Esophagus muscularis mucosa (tissue), 4 donors: ENCODE measurements around the gene BCAS2. TPM values are rescaled to one million over a fixed set of nuclear protein-coding genes. Genes with fewer than 3 reads are reported as not detected.

Experiments used
- DNase-seq: peaks from one replicate; pipeline ENCODE4 v3.0.0-alpha.2; 2017; ENCODE audit errors: extremely low spot score
- H3K27ac ChIP-seq, 4 donors: fragments of 200-600 bp; sonication (generic); replicated peaks in 1 of 4; 1 replicate in 3 of 4; 2 replicates in 1 of 4; pipeline ENCODE4 v1.5.1; 2016 to 2019; ENCODE audit warnings: mild to moderate bottlenecking in 1 of 4
- H3K27me3 ChIP-seq, 4 donors: fragments of 200-600 bp; sonication (generic); one replicate each; pipeline versions ENCODE4 v1.5.1 to v1.6.0; 2016 to 2019
- H3K36me3 ChIP-seq, 4 donors: fragments of 200-600 bp; sonication (generic); one replicate each; pipeline ENCODE4 v1.5.1; 2016 to 2019
- H3K4me1 ChIP-seq, 4 donors: fragments of 200-600 bp; sonication (generic); one replicate each; pipeline ENCODE4 v1.5.1; 2016 to 2019
- H3K4me3 ChIP-seq, 4 donors: fragments of 200-600 bp; sonication (generic); 1 replicate in 2 of 4; 2 replicates in 2 of 4; pipeline ENCODE4 v1.5.1; 2016 to 2019; ENCODE audit warnings: mild to moderate bottlenecking in 4 of 4, moderate library complexity in 1 of 4
- H3K9me3 ChIP-seq, 4 donors: fragments of 200-600 bp; sonication (generic); 1 replicate in 3 of 4; 2 replicates in 1 of 4; pipeline ENCODE4 v1.5.1; 2016 to 2019
- EP300 ChIP-seq: sonication (generic); formaldehyde crosslinking; IDR thresholded peaks from one replicate; pipeline ENCODE4 v1.6.1; 2017; ENCODE audit warnings: antibody characterized with exemption
- POLR2A ChIP-seq: fragments of 450-650 bp; IDR thresholded peaks from one replicate; pipeline ENCODE4 v1.6.1; 2017; ENCODE audit warnings: antibody characterized with exemption, moderate library complexity, mild to moderate bottlenecking, low read depth
- POLR2AphosphoS5 ChIP-seq, 2 donors: sonication (generic); formaldehyde crosslinking; IDR thresholded peaks; one replicate each; pipeline ENCODE4 v1.6.1; 2017; ENCODE audit warnings: antibody characterized with exemption in 2 of 2
- WGBS: methylation state at CpG from one replicate; pipeline ENCODE4 v1.1.5; 2018; 5-methylcytosine and 5-hydroxymethylcytosine counted together
- intact Hi-C: fragments of 100-400 bp; cut with DNase I; formaldehyde crosslinking; loops from one replicate; pipeline ENCODE4 v1.15.1; 2023
- total RNA-seq, 4 donors: library from RNA; depleted of rRNA; stranded (reverse); fragments of >200 nt; gene quantifications; one replicate each; pipeline versions ENCODE4 v1.1.0 to v1.2.1, GENCODE V29; 2016
- TF ChIP-seq, protein P1 (sequence below), 3 experiments: fragments of 200-600 bp in 2 of 3; fragments of 450-650 bp in 1 of 3; sonication (generic) in 2 of 3; IDR thresholded peaks; one replicate each; pipeline ENCODE4 v1.5.1; 2017 to 2019; ENCODE audit warnings: antibody characterized with exemption in 3 of 3, mild to moderate bottlenecking in 2 of 3, moderate library complexity in 1 of 3

The BCAS2 gene
- total RNA-seq, 4 donors from 2014 or later, result 25.9 to 44.0 (median 34.1) TPM

DNA sequence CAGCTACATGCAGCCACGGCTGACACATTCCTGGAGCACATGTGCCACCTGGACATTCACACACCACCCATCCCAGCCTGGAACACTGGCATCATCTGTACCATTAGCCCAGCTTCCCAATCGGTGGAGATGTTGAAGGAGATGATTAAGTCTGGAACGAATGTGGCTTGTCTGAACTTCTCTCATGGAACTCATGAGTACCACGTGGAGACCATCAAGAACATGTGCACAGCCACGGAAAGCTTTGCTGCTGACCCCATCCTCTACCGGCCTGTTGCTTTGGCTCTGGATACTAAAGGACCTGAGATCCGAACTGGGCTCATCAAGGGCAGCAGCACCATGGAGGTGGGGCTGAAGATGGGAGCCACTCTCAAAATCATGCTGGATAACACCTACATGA is 45.4 kb downstream of the BCAS2 start:
- Histone ChIP-seq H3K27me3 (no peaks in the 10 kb centered on the region), H3K4me3 (no peak overlapping the region), H3K27ac (no peak overlapping the region), H3K4me1 (no peaks in the 10 kb centered on the region), H3K9me3 (no peaks in the 10 kb centered on the region), H3K36me3 (no peaks in the 10 kb centered on the region)
- no peak for DNase-seq
- 93% methylated on average over 6 of the region's 7 CpGs for WGBS
- intact Hi-C loops, result no loop called here
- TF ChIP-seq EP300, result no peak

DNA sequence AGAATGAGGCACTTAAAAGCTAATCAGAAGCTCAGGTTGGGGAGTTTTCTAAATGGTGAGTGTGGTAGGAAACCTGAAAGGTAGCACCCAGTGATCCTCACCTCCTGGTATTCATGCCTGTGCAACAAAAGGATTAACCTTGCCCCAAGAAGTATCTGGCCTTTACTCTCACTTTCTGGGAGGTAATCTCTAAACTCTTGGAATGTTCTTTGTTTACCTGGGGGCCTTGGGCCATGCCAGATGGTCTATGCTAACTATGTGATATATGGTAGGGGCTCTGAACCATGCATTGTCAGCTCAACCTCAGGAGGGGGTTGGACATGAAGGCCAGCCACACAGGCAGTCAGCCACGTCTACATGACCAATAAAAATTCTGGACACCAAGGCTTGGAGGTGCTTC is 46.0 kb downstream of the BCAS2 start:
- intact Hi-C loops, result no loop called here

DNA sequence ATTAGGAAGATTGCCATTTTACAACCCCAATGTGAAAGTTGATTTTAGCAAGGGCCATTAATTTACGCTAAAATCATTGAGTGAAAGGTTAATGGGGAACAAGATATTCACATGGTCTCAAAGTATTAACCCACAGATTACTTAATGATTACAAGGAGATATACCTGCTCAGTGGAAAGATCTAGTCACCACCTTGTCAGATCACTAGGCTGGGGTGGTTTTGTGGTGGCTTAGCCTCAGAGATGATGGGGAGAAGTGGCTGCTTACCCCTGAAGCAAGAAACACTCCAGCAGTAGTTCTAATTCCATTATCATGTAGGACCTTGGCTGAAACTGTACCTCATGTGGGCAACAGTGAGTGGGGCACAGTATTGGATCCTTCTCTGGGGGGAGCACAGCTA is 50.3 kb downstream of the BCAS2 start:
- intact Hi-C loops, result no loop called here
- Histone ChIP-seq H3K27me3 (no peaks in the 10 kb centered on the region), H3K36me3 (no peaks in the 10 kb centered on the region), H3K9me3 (no peaks in the 10 kb centered on the region), H3K4me3 (no peak overlapping the region), H3K27ac (no peak overlapping the region), H3K4me1 (no peaks in the 10 kb centered on the region)
- WGBS, result 50% methylated on average over 1 of the region's 1 CpG
- DNase-seq, result no peak
- TF ChIP-seq, protein P1, sequence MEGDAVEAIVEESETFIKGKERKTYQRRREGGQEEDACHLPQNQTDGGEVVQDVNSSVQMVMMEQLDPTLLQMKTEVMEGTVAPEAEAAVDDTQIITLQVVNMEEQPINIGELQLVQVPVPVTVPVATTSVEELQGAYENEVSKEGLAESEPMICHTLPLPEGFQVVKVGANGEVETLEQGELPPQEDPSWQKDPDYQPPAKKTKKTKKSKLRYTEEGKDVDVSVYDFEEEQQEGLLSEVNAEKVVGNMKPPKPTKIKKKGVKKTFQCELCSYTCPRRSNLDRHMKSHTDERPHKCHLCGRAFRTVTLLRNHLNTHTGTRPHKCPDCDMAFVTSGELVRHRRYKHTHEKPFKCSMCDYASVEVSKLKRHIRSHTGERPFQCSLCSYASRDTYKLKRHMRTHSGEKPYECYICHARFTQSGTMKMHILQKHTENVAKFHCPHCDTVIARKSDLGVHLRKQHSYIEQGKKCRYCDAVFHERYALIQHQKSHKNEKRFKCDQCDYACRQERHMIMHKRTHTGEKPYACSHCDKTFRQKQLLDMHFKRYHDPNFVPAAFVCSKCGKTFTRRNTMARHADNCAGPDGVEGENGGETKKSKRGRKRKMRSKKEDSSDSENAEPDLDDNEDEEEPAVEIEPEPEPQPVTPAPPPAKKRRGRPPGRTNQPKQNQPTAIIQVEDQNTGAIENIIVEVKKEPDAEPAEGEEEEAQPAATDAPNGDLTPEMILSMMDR (IDR thresholded peaks at IDR 0.05), result no peak
- TF ChIP-seq EP300 (no peak), POLR2AphosphoS5 (IDR thresholded peaks at IDR 0.05) (no peak), POLR2A (no peak)

More for the DNA sequence above, 46.0 kb downstream of the BCAS2 start:
- Histone ChIP-seq H3K4me3 (no peak overlapping the region), H3K36me3 (no peaks in the 10 kb centered on the region), H3K9me3 (no peaks in the 10 kb centered on the region), H3K27me3 (no peaks in the 10 kb centered on the region), H3K4me1 (no peaks in the 10 kb centered on the region), H3K27ac (no peak overlapping the region)
- 63% methylated on average over 1 of the region's 1 CpG for WGBS
- no peak for DNase-seq
- TF ChIP-seq POLR2A (no peak), EP300 (no peak), POLR2AphosphoS5 (IDR thresholded peaks at IDR 0.05) (no peak)
- TF ChIP-seq, protein P1 (IDR thresholded peaks at IDR 0.05), result no peak

DNA sequence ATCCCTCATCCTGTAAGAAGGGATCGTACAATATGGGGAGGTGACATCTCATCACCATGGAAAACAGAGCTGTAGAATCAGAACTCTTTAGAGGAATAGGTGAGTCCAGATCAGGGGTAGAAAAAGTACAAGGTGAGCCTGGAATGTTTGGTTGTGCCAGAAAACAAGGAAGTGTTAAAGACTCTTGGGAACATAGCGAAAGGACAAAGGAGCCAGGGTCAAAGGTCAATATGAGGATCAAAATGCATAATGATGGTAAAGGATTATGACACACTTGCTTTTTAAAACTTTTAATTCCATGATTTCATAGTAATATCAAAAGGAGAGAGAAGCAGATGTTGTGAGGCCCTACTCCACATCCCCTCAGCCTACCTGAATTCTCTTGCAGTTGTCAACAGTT is 51.2 kb downstream of the BCAS2 start:
- no peaks in the 10 kb centered on the region for H3K36me3 ChIP-seq
- no peaks in the 10 kb centered on the region for H3K27me3 ChIP-seq
- no peaks in the 10 kb centered on the region for H3K9me3 ChIP-seq
- H3K4me3 ChIP-seq, result no peak overlapping the region
- WGBS, result 98% methylated on average over 2 of the region's 2 CpGs
- TF ChIP-seq EP300 (no peak), POLR2AphosphoS5 (IDR thresholded peaks at IDR 0.05) (no peak), POLR2A (no peak)
- TF ChIP-seq, protein P1 (IDR thresholded peaks at IDR 0.05), result no peak
- no peak overlapping the region for H3K27ac ChIP-seq
- no peak for DNase-seq
- H3K4me1 ChIP-seq, result no peaks in the 10 kb centered on the region
- intact Hi-C loops, result no loop called here

DNA sequence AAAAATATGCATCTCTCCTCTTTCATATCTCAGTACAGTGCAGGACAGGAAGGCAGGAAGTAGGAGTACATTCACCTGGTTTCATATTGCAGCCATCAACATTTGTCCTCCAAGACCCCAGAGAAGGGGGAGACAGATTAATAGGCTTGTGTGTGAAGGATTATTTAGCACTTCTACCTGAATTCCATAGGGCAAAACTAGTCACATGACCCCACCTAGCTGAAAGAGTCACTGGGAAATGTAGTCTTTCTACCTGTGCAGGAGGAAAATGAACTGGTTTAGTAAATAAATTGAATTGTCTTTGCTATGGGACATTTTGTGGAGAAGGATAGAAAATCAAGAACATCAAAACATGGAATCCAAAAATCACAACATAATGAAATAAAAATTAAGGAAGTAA is 56.5 kb downstream of the BCAS2 start:
- no peaks in the 10 kb centered on the region for H3K36me3 ChIP-seq
- H3K27me3 ChIP-seq, result no peaks in the 10 kb centered on the region
- intact Hi-C loops, result no loop called here
- no peak for DNase-seq
- no peak for TF ChIP-seq POLR2A
- TF ChIP-seq, protein P1 (IDR thresholded peaks at IDR 0.05), result no peak
- no peak for TF ChIP-seq POLR2AphosphoS5 (IDR thresholded peaks at IDR 0.05)
- no peak for TF ChIP-seq EP300
- no peak overlapping the region for H3K27ac ChIP-seq
- H3K9me3 ChIP-seq, result no peaks in the 10 kb centered on the region
- no peaks in the 10 kb centered on the region for H3K4me1 ChIP-seq
- H3K4me3 ChIP-seq, result no peak overlapping the region
